ENCODE results near the gene ZNF831.

DNA sequence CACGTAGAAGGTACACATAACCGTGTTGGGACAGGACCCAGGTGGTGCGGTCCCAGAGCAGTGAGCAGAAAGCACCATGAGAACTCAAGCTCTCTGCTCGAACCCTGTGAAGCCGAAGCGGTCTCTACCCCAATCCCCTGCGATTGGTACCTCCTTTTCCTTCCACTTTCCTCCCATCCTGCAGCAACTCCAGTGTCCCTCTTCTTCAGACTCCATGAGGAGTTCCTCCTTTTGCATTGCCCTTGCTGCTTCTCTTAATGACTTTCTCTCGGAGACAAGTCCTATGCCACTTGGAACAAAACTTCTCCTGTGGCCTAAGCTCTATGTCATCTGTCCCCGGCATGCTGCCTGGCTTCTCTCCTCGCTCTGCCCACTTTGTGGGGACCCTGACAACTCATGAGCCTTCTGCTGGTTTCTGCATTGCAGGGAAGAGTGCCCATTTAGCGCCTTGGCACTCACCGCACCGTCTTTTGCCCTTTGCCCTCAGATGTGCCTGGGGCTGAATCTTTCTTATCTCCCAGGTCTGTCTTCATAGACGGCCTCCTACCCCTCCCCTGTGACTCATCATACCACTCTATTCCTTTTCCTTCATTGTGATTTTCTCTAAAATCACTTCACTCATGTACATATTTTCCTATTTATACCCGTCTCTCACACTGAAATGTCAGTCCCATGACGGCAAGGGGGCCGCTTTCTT is 9.2 kb upstream of the ZNF831 start:
- no peak for TF ChIP-seq CREB1 (IDR thresholded peaks at IDR 0.05; ENCODE audit: low read depth)
- TF ChIP-seq RAD21 (IDR thresholded peaks at IDR 0.05; ENCODE audit: low read depth) = no peak
- no peak for TF ChIP-seq EGR1 (IDR thresholded peaks at IDR 0.05)
- TF ChIP-seq, protein P1, sequence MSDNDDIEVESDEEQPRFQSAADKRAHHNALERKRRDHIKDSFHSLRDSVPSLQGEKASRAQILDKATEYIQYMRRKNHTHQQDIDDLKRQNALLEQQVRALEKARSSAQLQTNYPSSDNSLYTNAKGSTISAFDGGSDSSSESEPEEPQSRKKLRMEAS (IDR thresholded peaks at IDR 0.05) = no peak
- no peak for TF ChIP-seq TCF12 (IDR thresholded peaks at IDR 0.05; ENCODE audit: low read depth)
- no peak for TF ChIP-seq YY1 (IDR thresholded peaks at IDR 0.05; ENCODE audit: low read depth)
- TF ChIP-seq CEBPB (IDR thresholded peaks at IDR 0.05) = no peak
- no peak for TF ChIP-seq NFIC (IDR thresholded peaks at IDR 0.05)
- no peak for TF ChIP-seq EP300 (IDR thresholded peaks at IDR 0.05; ENCODE audit: borderline replicate concordance)
